WTC11 (cell line): ENCODE results near the gene ESCO1. TPM values are rescaled to one million over a fixed set of nuclear protein-coding genes. Genes with fewer than 3 reads are reported as not detected.
"Not testable (repeated sequence)": the region's sequence is repeated elsewhere in the genome, so short reads cannot be mapped to it uniquely, and the experiment has no call there.

Experiments
- ATAC-seq: fragments of 200-7000 bp; cut with Tn5 transposase; 2 replicates; pipeline ENCODE4 v1.10.0; 2021; ENCODE audit warnings: mild to moderate bottlenecking, moderate library complexity
- CTCF ChIA-PET: fragments of 300-600 bp; sonication (Branson Sonifier 250); formaldehyde crosslinking; loops from one replicate; lab custom pipeline; 2021; ENCODE audit warnings: antibody characterized with exemption; lab: Charles Lee
- POLR2A ChIA-PET: fragments of 350-600 bp; sonication (Branson Sonifier 250); formaldehyde crosslinking; loops from one replicate; lab custom pipeline; 2021; ENCODE audit warnings: antibody characterized with exemption; lab: Charles Lee
- DNase-seq: peaks from one replicate; pipeline ENCODE4 v3.0.0; 2021; ENCODE audit warnings: low spot score
- H3K27ac Mint-ChIP-seq: 2 replicates; pipeline ENCODE4 v1.8.0; 2021; ENCODE audit warnings: mixed read lengths
- H3K27me3 Mint-ChIP-seq: 2 replicates; pipeline ENCODE4 v1.8.0; 2021; ENCODE audit warnings: low read depth, mild to moderate bottlenecking, moderate library complexity, mixed read lengths
- H3K36me3 Mint-ChIP-seq: 2 replicates; pipeline ENCODE4 v1.8.0; 2021; ENCODE audit warnings: mixed read lengths
- H3K4me1 Mint-ChIP-seq: 2 replicates; pipeline ENCODE4 v1.8.0; 2022; ENCODE audit warnings: mixed read lengths
- H3K4me3 Mint-ChIP-seq: 2 replicates; pipeline ENCODE4 v1.8.0; 2021; ENCODE audit warnings: mild to moderate bottlenecking, moderate library complexity, mixed read lengths
- H3K9me3 Mint-ChIP-seq: 2 replicates; pipeline ENCODE4 v1.8.0; 2021; ENCODE audit warnings: mixed read lengths
- ESRRA ChIP-seq: sonication (generic); formaldehyde crosslinking; IDR thresholded peaks from 2 replicates; pipeline ENCODE4 v1.8.1; 2022; ENCODE audit warnings: mild to moderate bottlenecking, missing genetic modification reagents, borderline replicate concordance
- GRHL2 ChIP-seq: fragments of 250-450 bp; sonication (Bioruptor Pico); IDR thresholded peaks from 2 replicates; pipeline ENCODE4 v1.8.0; 2022; ENCODE audit warnings: mild to moderate bottlenecking, moderate library complexity; ENCODE audit not compliant: insufficient replicate concordance, severe bottlenecking
- NR3C1 ChIP-seq: sonication (generic); formaldehyde crosslinking; conservative IDR thresholded peaks from 2 replicates; pipeline ENCODE4 v1.8.1; 2023; ENCODE audit warnings: low read depth, mild to moderate bottlenecking, missing genetic modification reagents
- RORB ChIP-seq: fragments of 250-450 bp; sonication (Bioruptor Pico); IDR thresholded peaks from 2 replicates; pipeline ENCODE4 v1.9.0; 2021; ENCODE audit warnings: mild to moderate bottlenecking
- ZNF219 ChIP-seq: sonication (generic); formaldehyde crosslinking; IDR thresholded peaks from 2 replicates; pipeline ENCODE4 v1.8.0; 2023; ENCODE audit warnings: missing genetic modification reagents, mild to moderate bottlenecking, borderline replicate concordance
- ZNF263 ChIP-seq: sonication (generic); formaldehyde crosslinking; IDR thresholded peaks from 2 replicates; pipeline ENCODE4 v1.8.1; 2022; ENCODE audit warnings: low read depth, mild to moderate bottlenecking, moderate library complexity, missing genetic modification reagents
- ZNF396 ChIP-seq: fragments of 250-450 bp; sonication (Bioruptor Pico); IDR thresholded peaks from 2 replicates; pipeline ENCODE4 v1.8.0; 2021; ENCODE audit warnings: mild to moderate bottlenecking, moderate library complexity, borderline replicate concordance
- total RNA-seq: library from RNA; stranded (reverse); gene quantifications from 3 replicates; pipeline ENCODE4 v1.2.3, GENCODE V29; 2021
- TF ChIP-seq, protein P1 (sequence below): sonication (generic); formaldehyde crosslinking; IDR thresholded peaks from 2 replicates; pipeline ENCODE4 v1.8.1; 2023; ENCODE audit warnings: mild to moderate bottlenecking, missing genetic modification reagents
- TF ChIP-seq, protein P2 (sequence below): sonication (generic); formaldehyde crosslinking; IDR thresholded peaks from 2 replicates; pipeline ENCODE4 v1.8.1; 2022; ENCODE audit warnings: low read depth, missing genetic modification reagents, borderline replicate concordance
- TF ChIP-seq, protein P3 (sequence below): fragments of 250-450 bp; sonication (Bioruptor Pico); IDR thresholded peaks from 2 replicates; pipeline ENCODE4 v1.9.0; 2021; ENCODE audit warnings: moderate library complexity, mild to moderate bottlenecking, inconsistent platforms, borderline replicate concordance
- TF ChIP-seq, protein P4 (sequence below): sonication (generic); formaldehyde crosslinking; IDR thresholded peaks from 2 replicates; pipeline ENCODE4 v1.8.0; 2022; ENCODE audit warnings: mild to moderate bottlenecking, missing genetic modification reagents
- TF ChIP-seq, protein P5 (sequence below): sonication (generic); formaldehyde crosslinking; IDR thresholded peaks from 2 replicates; pipeline ENCODE4 v1.8.0; 2023; ENCODE audit warnings: missing genetic modification reagents
- TF ChIP-seq, protein P6 (sequence below): sonication (generic); formaldehyde crosslinking; IDR thresholded peaks from 2 replicates; pipeline ENCODE4 v1.8.1; 2023; ENCODE audit warnings: mild to moderate bottlenecking, missing genetic modification reagents, borderline replicate concordance
- TF ChIP-seq, protein P7 (sequence below): sonication (generic); formaldehyde crosslinking; IDR thresholded peaks from 2 replicates; pipeline ENCODE4 v1.8.1; 2023; ENCODE audit warnings: mild to moderate bottlenecking, missing genetic modification reagents, moderate library complexity

ESCO1 gene
- total RNA-seq, 1 experiment from 2014 or later: 46.5 TPM

DNA sequence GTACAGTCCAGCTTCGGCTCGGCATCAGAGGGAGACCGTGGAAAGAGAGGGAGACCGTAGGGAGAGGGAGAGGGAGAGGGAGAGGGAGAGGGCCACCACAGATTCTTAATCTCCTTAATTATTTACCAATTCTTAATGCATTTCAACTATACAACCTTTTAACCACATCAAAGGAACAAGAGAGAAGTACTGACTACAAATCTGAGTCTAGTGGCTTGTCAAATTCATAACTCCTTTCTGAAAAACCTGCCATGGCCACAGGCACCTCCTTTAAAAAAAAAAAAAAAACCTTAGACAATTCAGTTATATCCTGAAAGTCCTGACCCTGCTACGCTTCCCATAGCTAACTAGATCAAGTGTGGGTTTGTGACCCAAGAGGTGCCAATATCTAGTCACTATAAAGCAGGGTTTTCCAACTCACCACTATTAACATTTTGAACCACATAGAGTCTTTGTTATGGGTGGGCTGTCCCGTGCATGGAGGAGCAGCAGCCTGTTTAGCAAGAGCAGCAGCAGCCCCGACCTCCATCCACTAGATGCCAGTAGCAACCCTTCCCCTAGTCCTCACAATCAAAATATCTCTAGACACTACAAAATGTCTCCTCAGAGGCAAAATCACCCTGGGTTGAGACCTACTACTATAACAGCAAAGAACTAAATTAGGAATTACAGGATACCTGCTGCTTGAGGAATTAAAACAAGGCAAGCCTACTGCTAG, 6.8 kb downstream of the ESCO1 start (continued):
- TF ChIP-seq, protein P1, sequence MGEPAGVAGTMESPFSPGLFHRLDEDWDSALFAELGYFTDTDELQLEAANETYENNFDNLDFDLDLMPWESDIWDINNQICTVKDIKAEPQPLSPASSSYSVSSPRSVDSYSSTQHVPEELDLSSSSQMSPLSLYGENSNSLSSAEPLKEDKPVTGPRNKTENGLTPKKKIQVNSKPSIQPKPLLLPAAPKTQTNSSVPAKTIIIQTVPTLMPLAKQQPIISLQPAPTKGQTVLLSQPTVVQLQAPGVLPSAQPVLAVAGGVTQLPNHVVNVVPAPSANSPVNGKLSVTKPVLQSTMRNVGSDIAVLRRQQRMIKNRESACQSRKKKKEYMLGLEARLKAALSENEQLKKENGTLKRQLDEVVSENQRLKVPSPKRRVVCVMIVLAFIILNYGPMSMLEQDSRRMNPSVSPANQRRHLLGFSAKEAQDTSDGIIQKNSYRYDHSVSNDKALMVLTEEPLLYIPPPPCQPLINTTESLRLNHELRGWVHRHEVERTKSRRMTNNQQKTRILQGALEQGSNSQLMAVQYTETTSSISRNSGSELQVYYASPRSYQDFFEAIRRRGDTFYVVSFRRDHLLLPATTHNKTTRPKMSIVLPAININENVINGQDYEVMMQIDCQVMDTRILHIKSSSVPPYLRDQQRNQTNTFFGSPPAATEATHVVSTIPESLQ (CRISPR knock-in tag): no peak
- TF ChIP-seq, protein P2, sequence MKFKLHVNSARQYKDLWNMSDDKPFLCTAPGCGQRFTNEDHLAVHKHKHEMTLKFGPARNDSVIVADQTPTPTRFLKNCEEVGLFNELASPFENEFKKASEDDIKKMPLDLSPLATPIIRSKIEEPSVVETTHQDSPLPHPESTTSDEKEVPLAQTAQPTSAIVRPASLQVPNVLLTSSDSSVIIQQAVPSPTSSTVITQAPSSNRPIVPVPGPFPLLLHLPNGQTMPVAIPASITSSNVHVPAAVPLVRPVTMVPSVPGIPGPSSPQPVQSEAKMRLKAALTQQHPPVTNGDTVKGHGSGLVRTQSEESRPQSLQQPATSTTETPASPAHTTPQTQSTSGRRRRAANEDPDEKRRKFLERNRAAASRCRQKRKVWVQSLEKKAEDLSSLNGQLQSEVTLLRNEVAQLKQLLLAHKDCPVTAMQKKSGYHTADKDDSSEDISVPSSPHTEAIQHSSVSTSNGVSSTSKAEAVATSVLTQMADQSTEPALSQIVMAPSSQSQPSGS (CRISPR knock-in tag): no peak
- TF ChIP-seq ZNF219 (CRISPR knock-in tag) (no peak), ESRRA (no peak), GRHL2 (CRISPR knock-in tag) (no peak), RORB (CRISPR knock-in tag) (no peak), ZNF396 (CRISPR knock-in tag) (no peak), NR3C1 (CRISPR knock-in tag) (no peak), ZNF263 (CRISPR knock-in tag) (no peak)
- TF ChIP-seq, protein P3, sequence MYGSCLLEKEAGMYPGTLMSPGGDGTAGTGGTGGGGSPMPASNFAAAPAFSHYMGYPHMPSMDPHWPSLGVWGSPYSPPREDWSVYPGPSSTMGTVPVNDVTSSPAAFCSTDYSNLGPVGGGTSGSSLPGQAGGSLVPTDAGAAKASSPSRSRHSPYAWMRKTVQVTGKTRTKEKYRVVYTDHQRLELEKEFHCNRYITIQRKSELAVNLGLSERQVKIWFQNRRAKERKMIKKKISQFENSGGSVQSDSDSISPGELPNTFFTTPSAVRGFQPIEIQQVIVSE (CRISPR knock-in tag): no peak
- TF ChIP-seq, protein P4, sequence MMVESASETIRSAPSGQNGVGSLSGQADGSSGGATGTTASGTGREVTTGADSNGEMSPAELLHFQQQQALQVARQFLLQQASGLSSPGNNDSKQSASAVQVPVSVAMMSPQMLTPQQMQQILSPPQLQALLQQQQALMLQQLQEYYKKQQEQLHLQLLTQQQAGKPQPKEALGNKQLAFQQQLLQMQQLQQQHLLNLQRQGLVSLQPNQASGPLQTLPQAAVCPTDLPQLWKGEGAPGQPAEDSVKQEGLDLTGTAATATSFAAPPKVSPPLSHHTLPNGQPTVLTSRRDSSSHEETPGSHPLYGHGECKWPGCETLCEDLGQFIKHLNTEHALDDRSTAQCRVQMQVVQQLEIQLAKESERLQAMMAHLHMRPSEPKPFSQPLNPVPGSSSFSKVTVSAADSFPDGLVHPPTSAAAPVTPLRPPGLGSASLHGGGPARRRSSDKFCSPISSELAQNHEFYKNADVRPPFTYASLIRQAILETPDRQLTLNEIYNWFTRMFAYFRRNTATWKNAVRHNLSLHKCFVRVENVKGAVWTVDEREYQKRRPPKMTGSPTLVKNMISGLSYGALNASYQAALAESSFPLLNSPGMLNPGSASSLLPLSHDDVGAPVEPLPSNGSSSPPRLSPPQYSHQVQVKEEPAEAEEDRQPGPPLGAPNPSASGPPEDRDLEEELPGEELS (CRISPR knock-in tag): no peak
- TF ChIP-seq, protein P5, sequence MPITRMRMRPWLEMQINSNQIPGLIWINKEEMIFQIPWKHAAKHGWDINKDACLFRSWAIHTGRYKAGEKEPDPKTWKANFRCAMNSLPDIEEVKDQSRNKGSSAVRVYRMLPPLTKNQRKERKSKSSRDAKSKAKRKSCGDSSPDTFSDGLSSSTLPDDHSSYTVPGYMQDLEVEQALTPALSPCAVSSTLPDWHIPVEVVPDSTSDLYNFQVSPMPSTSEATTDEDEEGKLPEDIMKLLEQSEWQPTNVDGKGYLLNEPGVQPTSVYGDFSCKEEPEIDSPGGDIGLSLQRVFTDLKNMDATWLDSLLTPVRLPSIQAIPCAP (CRISPR knock-in tag): no peak
- TF ChIP-seq, protein P6, sequence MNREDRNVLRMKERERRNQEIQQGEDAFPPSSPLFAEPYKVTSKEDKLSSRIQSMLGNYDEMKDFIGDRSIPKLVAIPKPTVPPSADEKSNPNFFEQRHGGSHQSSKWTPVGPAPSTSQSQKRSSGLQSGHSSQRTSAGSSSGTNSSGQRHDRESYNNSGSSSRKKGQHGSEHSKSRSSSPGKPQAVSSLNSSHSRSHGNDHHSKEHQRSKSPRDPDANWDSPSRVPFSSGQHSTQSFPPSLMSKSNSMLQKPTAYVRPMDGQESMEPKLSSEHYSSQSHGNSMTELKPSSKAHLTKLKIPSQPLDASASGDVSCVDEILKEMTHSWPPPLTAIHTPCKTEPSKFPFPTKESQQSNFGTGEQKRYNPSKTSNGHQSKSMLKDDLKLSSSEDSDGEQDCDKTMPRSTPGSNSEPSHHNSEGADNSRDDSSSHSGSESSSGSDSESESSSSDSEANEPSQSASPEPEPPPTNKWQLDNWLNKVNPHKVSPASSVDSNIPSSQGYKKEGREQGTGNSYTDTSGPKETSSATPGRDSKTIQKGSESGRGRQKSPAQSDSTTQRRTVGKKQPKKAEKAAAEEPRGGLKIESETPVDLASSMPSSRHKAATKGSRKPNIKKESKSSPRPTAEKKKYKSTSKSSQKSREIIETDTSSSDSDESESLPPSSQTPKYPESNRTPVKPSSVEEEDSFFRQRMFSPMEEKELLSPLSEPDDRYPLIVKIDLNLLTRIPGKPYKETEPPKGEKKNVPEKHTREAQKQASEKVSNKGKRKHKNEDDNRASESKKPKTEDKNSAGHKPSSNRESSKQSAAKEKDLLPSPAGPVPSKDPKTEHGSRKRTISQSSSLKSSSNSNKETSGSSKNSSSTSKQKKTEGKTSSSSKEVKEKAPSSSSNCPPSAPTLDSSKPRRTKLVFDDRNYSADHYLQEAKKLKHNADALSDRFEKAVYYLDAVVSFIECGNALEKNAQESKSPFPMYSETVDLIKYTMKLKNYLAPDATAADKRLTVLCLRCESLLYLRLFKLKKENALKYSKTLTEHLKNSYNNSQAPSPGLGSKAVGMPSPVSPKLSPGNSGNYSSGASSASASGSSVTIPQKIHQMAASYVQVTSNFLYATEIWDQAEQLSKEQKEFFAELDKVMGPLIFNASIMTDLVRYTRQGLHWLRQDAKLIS (CRISPR knock-in tag): no peak
- TF ChIP-seq, protein P7, sequence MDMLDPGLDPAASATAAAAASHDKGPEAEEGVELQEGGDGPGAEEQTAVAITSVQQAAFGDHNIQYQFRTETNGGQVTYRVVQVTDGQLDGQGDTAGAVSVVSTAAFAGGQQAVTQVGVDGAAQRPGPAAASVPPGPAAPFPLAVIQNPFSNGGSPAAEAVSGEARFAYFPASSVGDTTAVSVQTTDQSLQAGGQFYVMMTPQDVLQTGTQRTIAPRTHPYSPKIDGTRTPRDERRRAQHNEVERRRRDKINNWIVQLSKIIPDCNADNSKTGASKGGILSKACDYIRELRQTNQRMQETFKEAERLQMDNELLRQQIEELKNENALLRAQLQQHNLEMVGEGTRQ: no peak

DNA sequence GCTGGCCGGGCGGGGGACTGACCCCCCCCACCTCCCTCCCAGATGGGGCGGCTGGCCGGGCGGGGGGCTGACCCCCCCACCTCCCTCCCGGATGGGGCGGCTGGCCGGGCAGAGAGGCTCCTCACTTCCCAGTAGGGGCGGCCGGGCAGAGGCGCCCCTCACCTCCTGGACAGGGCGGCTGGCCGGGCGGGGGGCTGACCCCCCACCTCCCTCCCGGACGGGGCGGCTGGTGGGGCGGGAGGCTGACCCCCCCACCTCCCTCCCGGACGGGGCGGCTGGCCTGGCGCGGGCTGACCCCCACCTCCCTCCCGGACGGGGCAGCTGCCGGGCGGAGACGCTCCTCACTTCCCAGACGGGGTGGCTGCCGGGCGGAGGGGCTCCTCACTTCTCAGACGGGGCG, 8.1 kb downstream of the ESCO1 start:
- H3K4me3 Mint-ChIP-seq, DNase-seq, H3K4me1 Mint-ChIP-seq, CTCF ChIA-PET, POLR2A ChIA-PET, ATAC-seq, H3K27ac Mint-ChIP-seq, H3K27me3 Mint-ChIP-seq: not testable (repeated sequence)
- peaks cover 31% of the 10 kb centered on the region for H3K9me3 Mint-ChIP-seq
- peaks cover 41% of the 10 kb centered on the region for H3K36me3 Mint-ChIP-seq
